HepG2 (cell line): ENCODE results near the gene IGSF21. TPM values are rescaled to one million over a fixed set of nuclear protein-coding genes. Genes with fewer than 3 reads are reported as not detected.

Experiments used
- ATAC-seq: fragments of 200-7000 bp; cut with Tn5 transposase; 3 replicates; pipeline ENCODE4 v1.9.1; 2020; ENCODE audit warnings: mild to moderate bottlenecking, moderate library complexity
- BruUV-seq: library from RNA; stranded (reverse); fragments of 400-500 nt; replicated peaks from 2 replicates; lab custom pipeline; 2021; lab: Mats Ljungman, UMichigan
- CTCF ChIA-PET: fragments of 300-600 bp; formaldehyde crosslinking; extraction: SDS; loops from one replicate; lab custom pipeline; 2021; ENCODE audit warnings: low total read pairs, inconsistent platforms, low intra/inter-chr PET ratio; lab: Yijun Ruan, JAX
- POLR2A ChIA-PET: fragments of 350-600 bp; sonication (Branson Sonifier 250); formaldehyde crosslinking; loops from one replicate; lab custom pipeline; 2020; ENCODE audit warnings: antibody characterized with exemption, inconsistent platforms; lab: Yijun Ruan, JAX
- DNase-seq: peaks from one replicate; pipeline ENCODE4 v3.0.0-alpha.2; 2015; ENCODE audit warnings: low spot score
- FAIRE-seq: peaks from 3 replicates; lab custom pipeline; 2011; peaks lifted over from hg19 to GRCh38; lab: Jason Lieb, UNC
- H2AFZ ChIP-seq: one replicate; pipeline ENCODE4 v1.6.1; 2011; ENCODE audit warnings: low read length, inconsistent platforms
- H3K27ac ChIP-seq: fragments of 300-600 bp; 3 replicates; pipeline ENCODE4 v1.8.0; 2011; ENCODE audit warnings: mixed run types, mild to moderate bottlenecking, mixed read lengths, low read length, inconsistent platforms; ENCODE audit not compliant: insufficient read depth; ENCODE audit errors: extremely low read length
- H3K27me3 ChIP-seq, 2 experiments: fragments of 200-600 bp in 1 of 2; 2 replicates in 1 of 2; 3 replicates in 1 of 2; pipeline versions ENCODE4 v1.6.0 to v1.8.0; 2011; ENCODE audit warnings: low read length in 2 of 2, mild to moderate bottlenecking in 2 of 2, moderate library complexity in 2 of 2, inconsistent platforms in 1 of 2; ENCODE audit not compliant: insufficient read depth in 2 of 2, control insufficient read depth in 1 of 2
- H3K36me3 ChIP-seq, 2 experiments: fragments of 200-600 bp in 1 of 2; replicated peaks in 1 of 2; 2 replicates in 1 of 2; 3 replicates in 1 of 2; pipeline versions ENCODE4 v1.5.1 to v1.8.0; 2011; ENCODE audit warnings: low read length in 2 of 2, inconsistent platforms in 1 of 2; ENCODE audit not compliant: insufficient read depth in 2 of 2, control insufficient read depth in 1 of 2
- H3K4me1 ChIP-seq: 2 replicates; pipeline ENCODE4 v1.5.1; 2012; ENCODE audit warnings: low read length, inconsistent platforms; ENCODE audit not compliant: insufficient read depth
- H3K4me2 ChIP-seq: 2 replicates; pipeline ENCODE4 v1.6.0; 2011; ENCODE audit warnings: low read depth, low read length, inconsistent platforms
- H3K4me3 ChIP-seq, 3 experiments: fragments of 200-600 bp in 1 of 3; sonication (generic), shearing (Covaris generic) in 1 of 3; replicated peaks in 1 of 3; 2 replicates each; pipeline ENCODE4 v1.5.1; 2011 to 2016; ENCODE audit warnings: low read length in 3 of 3, inconsistent platforms in 2 of 3, low read depth in 2 of 3, mild to moderate bottlenecking in 2 of 3, control low read depth in 1 of 3, mixed read lengths in 1 of 3; ENCODE audit not compliant: insufficient read depth in 1 of 3
- H3K79me2 ChIP-seq: one replicate; pipeline ENCODE4 v1.6.1; 2011; ENCODE audit warnings: low read length, inconsistent platforms; ENCODE audit not compliant: insufficient read depth
- H3K9ac ChIP-seq: 2 replicates; pipeline ENCODE4 v1.6.0; 2011; ENCODE audit warnings: mild to moderate bottlenecking, low read depth, low read length, inconsistent platforms; ENCODE audit not compliant: insufficient read depth
- H3K9me3 ChIP-seq: 2 replicates; pipeline ENCODE4 v1.5.1; 2012; ENCODE audit warnings: mild to moderate bottlenecking, low read length
- H4K20me1 ChIP-seq: 2 replicates; pipeline ENCODE4 v1.6.0; 2011; ENCODE audit warnings: inconsistent platforms, mild to moderate bottlenecking, low read length, moderate library complexity; ENCODE audit not compliant: insufficient read depth
- EEA1 ChIP-seq: sonication (generic); formaldehyde crosslinking; IDR thresholded peaks from 2 replicates; pipeline ENCODE4 v1.5.1; 2020; ENCODE audit warnings: mild to moderate bottlenecking, missing genetic modification reagents, borderline replicate concordance
- HNRNPL ChIP-seq: fragments of 200-400 bp; formaldehyde crosslinking; IDR thresholded peaks from 2 replicates; pipeline ENCODE4 v1.6.1; 2017; ENCODE audit warnings: mild to moderate bottlenecking, low read depth, low read length
- IRX3 ChIP-seq: sonication (generic); formaldehyde crosslinking; IDR thresholded peaks from 2 replicates; pipeline ENCODE4 v1.8.1; 2023; ENCODE audit warnings: mild to moderate bottlenecking, low read depth, missing genetic modification reagents, borderline replicate concordance
- MAFG ChIP-seq: sonication (generic); formaldehyde crosslinking; IDR thresholded peaks from 2 replicates; pipeline ENCODE4 v1.5.1; 2020; ENCODE audit warnings: mild to moderate bottlenecking, missing genetic modification reagents
- PRDM15 ChIP-seq: sonication (generic); formaldehyde crosslinking; IDR thresholded peaks from 2 replicates; pipeline ENCODE4 v1.4.0; 2020; ENCODE audit warnings: missing genetic modification reagents
- TAF15 ChIP-seq: fragments of 200-400 bp; formaldehyde crosslinking; IDR thresholded peaks from one replicate; pipeline ENCODE4 v1.6.1; 2018; ENCODE audit warnings: mild to moderate bottlenecking, low read depth, low read length; ENCODE audit not compliant: poor library complexity, severe bottlenecking
- U2AF1 ChIP-seq: fragments of 200-400 bp; formaldehyde crosslinking; optimal IDR thresholded peaks from 2 replicates; pipeline ENCODE3; 2017; ENCODE audit warnings: mild to moderate bottlenecking, low read depth, low read length
- ZFP90 ChIP-seq: sonication (generic); formaldehyde crosslinking; IDR thresholded peaks from 2 replicates; pipeline ENCODE4 v1.8.0; 2022; ENCODE audit warnings: missing genetic modification reagents, mild to moderate bottlenecking, inconsistent platforms, borderline replicate concordance
- ZNF597 ChIP-seq: sonication (generic); formaldehyde crosslinking; IDR thresholded peaks from 2 replicates; pipeline ENCODE4 v1.5.0; 2020; ENCODE audit warnings: missing genetic modification reagents
- ZNF660 ChIP-seq: sonication (generic); formaldehyde crosslinking; IDR thresholded peaks from 2 replicates; pipeline ENCODE4 v1.5.1; 2020; ENCODE audit warnings: mild to moderate bottlenecking, low read depth, missing genetic modification reagents, borderline replicate concordance
- ZNF790 ChIP-seq: sonication (generic); formaldehyde crosslinking; IDR thresholded peaks from 2 replicates; pipeline ENCODE4 v1.8.0; 2022; ENCODE audit warnings: missing genetic modification reagents, mild to moderate bottlenecking, borderline replicate concordance
- ZSCAN22 ChIP-seq: sonication (generic); formaldehyde crosslinking; IDR thresholded peaks from 2 replicates; pipeline ENCODE4 v1.4.0; 2020; ENCODE audit warnings: mild to moderate bottlenecking, missing genetic modification reagents
- WGBS: methylation state at CpG from one replicate; pipeline ENCODE4 v1.1.6; 2017; ENCODE audit warnings: low lambda C conversion rate; 5-methylcytosine and 5-hydroxymethylcytosine counted together
- in situ Hi-C: cut with HindIII; loops from 2 replicates; pipeline ENCODE4 v1.10.0; 2017; ENCODE audit warnings: low pct_unique_long_range_greater_than_20kb; ENCODE audit not compliant: extremely low pct_ligation_motif_present
- intact Hi-C: fragments of 100-400 bp; cut with micrococcal nuclease; formaldehyde crosslinking; loops from one replicate; pipeline ENCODE4 v1.10.0; 2022; ENCODE audit not compliant: unreplicated experiment
- polyA plus RNA-seq, 8 experiments: library from polyadenylated mRNA; depleted of rRNA in 3 of 8; stranded (reverse) in 7 of 8; unstranded in 1 of 8; fragments of >200 nt; fragmentation: Illumina TruSeq in 4 of 8; extraction: Trizol in 4 of 8; gene quantifications; 2 replicates each; pipeline versions ENCODE4 v1.2.1 to v1.2.3, GENCODE V29; 2011 to 2016; ENCODE audit warnings: low read depth in 4 of 8, missing spikeins in 1 of 8, mixed read lengths in 1 of 8; ENCODE audit not compliant: insufficient read depth in 1 of 8
- total RNA-seq, 5 experiments: library from RNA; depleted of rRNA; stranded (reverse); fragments of >200 nt; fragmentation: Illumina TruSeq; extraction: Trizol; gene quantifications; 2 replicates each; pipeline ENCODE4 v1.2.3, GENCODE V29; 2016; ENCODE audit warnings: low read depth in 1 of 5
- TF ChIP-seq, protein P1 (sequence below): sonication (generic); formaldehyde crosslinking; IDR thresholded peaks from 2 replicates; pipeline ENCODE4 v1.4.0; 2020; ENCODE audit warnings: mild to moderate bottlenecking, missing genetic modification reagents

IGSF21 gene
- total and polyA plus RNA-seq, 2 of the 13 experiments (the other 11 are each of a cell fraction or from before 2014, with no cell fraction given): not detected

DNA sequence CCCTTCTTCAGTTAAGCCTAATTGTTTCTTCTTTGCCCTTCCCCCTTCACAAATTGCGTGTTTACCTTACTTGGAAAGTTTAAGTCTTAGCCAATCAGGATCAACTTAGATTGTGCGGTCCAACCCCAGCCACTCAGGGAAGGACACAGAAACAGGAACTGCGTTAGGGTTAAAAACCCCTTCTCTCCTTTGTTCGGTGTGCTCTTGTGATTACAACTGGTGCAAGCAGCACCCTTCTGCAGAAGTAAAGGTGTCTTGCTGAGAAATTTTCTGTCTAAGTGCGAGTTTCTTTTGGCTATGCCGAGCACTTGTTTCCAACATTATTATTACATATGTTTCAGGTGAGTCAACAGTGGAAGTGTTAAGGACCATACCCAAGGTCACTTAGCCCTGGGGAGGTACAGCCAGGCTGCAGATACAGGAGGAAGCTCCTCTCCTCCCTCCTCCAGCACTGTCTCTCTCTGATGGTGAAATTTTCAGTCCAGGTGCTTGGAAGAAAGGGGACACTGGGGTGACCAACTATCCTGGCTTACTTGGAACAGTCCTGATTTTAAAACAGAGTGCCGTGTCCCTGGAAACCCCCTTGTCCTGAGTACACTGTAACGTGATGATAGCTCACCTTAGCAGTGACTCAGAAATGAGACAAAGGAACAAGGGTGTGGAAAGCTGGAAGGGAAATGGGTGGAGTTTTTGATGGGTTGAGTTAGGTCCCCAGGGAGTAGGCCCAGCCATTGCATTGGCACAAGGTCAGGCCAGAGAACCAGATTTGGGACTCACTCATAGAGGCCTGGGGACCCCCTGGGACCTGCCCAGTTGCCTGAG is 304.4 kb downstream of the IGSF21 start:
- H3K4me2 ChIP-seq: no peak overlapping the region
- no peak overlapping the region for H3K27ac ChIP-seq
- no TSS peak for BruUV-seq
- no peak for FAIRE-seq
- H3K79me2 ChIP-seq: no peaks in the 10 kb centered on the region
- H3K4me3 ChIP-seq: no peak overlapping the region
- in situ Hi-C loops: no loop called here
- H3K36me3 ChIP-seq: no peaks in the 10 kb centered on the region
- CTCF ChIA-PET: no interaction called here
- ATAC-seq: no peak
- intact Hi-C loops: no loop called here
- no peaks in the 10 kb centered on the region for H3K4me1 ChIP-seq
- H3K27me3 ChIP-seq: peaks cover 0 to 5% of the 10 kb centered on the region in 2 experiments; a peak in 1 of 5 replicates
- no peak for DNase-seq
- WGBS: 42% methylated on average over 8 of the region's 8 CpGs
- peaks cover 11% of the 10 kb centered on the region; the same call in 1 of the 2 replicates for H3K9me3 ChIP-seq
- POLR2A ChIA-PET: no interaction called here
- no peaks in the 10 kb centered on the region for H4K20me1 ChIP-seq
- no peak overlapping the region for H2AFZ ChIP-seq
- no peak overlapping the region for H3K9ac ChIP-seq
- TF ChIP-seq, protein P1, sequence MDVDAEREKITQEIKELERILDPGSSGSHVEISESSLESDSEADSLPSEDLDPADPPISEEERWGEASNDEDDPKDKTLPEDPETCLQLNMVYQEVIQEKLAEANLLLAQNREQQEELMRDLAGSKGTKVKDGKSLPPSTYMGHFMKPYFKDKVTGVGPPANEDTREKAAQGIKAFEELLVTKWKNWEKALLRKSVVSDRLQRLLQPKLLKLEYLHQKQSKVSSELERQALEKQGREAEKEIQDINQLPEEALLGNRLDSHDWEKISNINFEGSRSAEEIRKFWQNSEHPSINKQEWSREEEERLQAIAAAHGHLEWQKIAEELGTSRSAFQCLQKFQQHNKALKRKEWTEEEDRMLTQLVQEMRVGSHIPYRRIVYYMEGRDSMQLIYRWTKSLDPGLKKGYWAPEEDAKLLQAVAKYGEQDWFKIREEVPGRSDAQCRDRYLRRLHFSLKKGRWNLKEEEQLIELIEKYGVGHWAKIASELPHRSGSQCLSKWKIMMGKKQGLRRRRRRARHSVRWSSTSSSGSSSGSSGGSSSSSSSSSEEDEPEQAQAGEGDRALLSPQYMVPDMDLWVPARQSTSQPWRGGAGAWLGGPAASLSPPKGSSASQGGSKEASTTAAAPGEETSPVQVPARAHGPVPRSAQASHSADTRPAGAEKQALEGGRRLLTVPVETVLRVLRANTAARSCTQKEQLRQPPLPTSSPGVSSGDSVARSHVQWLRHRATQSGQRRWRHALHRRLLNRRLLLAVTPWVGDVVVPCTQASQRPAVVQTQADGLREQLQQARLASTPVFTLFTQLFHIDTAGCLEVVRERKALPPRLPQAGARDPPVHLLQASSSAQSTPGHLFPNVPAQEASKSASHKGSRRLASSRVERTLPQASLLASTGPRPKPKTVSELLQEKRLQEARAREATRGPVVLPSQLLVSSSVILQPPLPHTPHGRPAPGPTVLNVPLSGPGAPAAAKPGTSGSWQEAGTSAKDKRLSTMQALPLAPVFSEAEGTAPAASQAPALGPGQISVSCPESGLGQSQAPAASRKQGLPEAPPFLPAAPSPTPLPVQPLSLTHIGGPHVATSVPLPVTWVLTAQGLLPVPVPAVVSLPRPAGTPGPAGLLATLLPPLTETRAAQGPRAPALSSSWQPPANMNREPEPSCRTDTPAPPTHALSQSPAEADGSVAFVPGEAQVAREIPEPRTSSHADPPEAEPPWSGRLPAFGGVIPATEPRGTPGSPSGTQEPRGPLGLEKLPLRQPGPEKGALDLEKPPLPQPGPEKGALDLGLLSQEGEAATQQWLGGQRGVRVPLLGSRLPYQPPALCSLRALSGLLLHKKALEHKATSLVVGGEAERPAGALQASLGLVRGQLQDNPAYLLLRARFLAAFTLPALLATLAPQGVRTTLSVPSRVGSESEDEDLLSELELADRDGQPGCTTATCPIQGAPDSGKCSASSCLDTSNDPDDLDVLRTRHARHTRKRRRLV (CRISPR knock-in tag): no peak
- TF ChIP-seq MAFG (CRISPR knock-in tag) (no peak), TAF15 (no peak), EEA1 (CRISPR knock-in tag) (no peak), HNRNPL (no peak), ZNF790 (no peak), ZNF597 (CRISPR knock-in tag) (no peak), IRX3 (CRISPR knock-in tag) (no peak), PRDM15 (CRISPR knock-in tag) (no peak), U2AF1 (no peak), ZNF660 (no peak), ZFP90 (CRISPR knock-in tag) (no peak), ZSCAN22 (CRISPR knock-in tag) (no peak)
